GM21381 (cell line): ENCODE results near the gene ATOH7.
"Not testable (repeated sequence)": the region's sequence is repeated elsewhere in the genome, so short reads cannot be mapped to it uniquely, and the experiment has no call there.

Experiments used
- ATAC-seq: cut with Tn5 transposase; IDR thresholded peaks from one replicate; pipeline ENCODE4 v1.9.1; 2021; ENCODE audit warnings: mild to moderate bottlenecking, moderate library complexity; ENCODE audit not compliant: unreplicated experiment

Gene ATOH7

DNA sequence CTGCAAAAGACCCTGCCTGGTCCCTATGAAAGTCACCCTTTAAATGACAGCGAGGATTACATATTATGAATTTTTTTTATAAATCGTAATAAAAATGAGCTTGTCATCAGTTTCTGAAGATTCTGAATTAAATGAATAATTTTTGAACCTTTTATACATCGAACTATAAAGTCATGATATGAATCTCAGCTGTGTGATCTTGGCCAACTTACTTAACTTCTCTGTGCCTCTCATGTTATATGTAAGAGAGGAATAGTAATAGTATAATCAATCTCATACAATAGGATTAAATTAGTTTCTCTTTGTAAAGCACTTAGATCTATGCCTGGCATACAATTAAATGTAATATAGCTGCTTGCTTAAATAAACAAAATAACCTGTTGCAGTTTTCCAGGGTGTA, 5.3 kb upstream of the ATOH7 start:
- no peak for ATAC-seq

- ATAC-seq: no peak
Measured at GRCh38 chr10:68235581-68235980, 3.7 kb upstream of the ATOH7 start.

- no peak for ATAC-seq
Measured at GRCh38 chr10:68235111-68235510, 3.2 kb upstream of the ATOH7 start.

DNA sequence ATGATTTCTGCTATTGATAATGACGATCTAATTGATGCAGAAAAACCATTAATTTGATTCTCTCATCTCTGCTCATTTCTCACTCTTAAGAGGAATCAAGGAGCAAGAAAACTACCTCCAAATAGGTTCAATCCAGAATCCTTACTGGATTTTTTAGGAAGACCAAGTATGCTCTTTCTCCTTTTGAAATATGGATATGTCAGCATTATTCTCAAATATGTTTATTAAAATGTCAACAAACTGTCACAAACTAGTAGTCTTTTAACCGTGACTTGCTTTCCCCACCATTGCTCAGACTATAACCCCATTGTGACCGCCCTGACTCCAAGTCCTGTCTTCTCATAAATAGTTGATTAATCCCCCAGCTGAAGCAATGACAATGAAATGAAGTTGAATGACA, 1.1 kb upstream of the ATOH7 start:
- ATAC-seq: no peak

DNA sequence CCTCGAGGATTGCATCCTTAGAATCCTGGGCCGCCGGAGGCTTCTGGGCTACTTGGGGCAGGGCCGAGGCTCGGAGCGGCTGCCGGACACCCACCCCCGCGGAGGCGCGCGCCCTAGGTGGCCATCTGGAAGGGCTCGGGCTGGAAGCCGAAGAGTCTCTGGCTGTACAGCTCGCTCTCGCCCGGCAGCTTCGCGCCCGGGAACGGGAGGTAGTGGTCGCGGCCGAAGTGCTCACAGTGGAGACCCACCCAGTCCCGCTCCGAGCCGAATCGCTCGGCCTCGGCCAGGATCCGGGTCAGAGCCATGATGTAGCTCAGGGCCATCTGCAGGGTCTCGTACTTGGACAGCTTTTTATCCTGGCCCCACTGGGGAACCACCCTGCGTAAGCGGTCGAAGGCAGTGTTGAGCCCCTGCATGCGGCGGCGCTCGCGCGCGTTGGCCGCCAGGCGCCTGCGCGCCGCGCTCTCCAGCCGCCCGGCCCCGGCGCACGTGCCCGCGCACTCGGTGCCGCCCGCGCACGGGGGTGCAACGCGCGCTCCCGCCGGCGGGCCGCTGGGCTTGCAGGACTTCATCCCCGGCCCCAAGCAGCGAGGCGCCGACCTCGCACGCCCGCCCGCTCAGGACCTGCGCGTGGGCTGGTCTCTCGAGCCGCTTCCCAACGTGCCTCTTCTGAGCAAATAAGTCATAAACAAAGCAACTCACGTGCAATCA, 652 bp downstream of the ATOH7 start:
- peak; percentile 92 for ATAC-seq

DNA sequence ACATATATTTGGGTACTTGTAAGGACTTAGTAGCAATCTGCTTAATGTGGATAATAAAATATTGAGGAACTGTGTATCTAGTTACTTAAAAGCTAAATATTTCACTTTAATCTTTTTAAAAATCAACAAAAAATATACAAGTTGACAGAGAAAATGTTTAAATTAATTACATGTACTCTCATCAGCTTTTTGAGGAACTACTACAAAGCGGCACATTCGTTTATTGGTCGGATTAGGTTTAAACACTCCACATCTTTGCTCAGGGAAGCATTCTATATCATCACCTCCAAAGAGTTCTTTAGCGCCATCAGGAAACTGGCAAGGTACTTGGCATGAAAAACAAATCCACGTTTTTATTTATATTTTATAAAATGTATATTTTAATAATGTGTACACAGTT, 1.6 kb downstream of the ATOH7 start:
- ATAC-seq: no peak

DNA sequence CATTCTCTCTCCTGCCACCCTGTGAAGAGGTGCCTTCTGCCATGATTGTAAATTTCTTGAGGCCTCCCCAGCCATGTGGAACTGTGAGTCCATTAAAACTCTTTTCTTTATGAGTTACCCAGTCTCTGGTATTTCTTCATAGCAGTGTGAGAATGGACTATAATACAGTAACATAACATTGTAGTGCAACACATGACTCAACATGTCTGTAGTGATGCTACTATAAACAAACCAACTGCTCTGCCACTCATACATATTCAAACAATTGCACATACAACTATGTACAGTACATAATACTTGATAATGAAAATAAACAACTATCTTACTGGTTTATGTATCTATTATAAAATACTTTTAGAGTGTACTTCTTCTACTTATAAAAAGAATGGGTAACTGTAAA, 7.1 kb downstream of the ATOH7 start:
- ATAC-seq: no peak

- ATAC-seq: no peak
Measured at GRCh38 chr10:68223535-68224165, 8.3 kb downstream of the ATOH7 start.

GRCh38 chr10:68222391-68222790, 9.5 kb downstream of the ATOH7 start:
- ATAC-seq: no peak

- no peak for ATAC-seq
Measured at GRCh38 chr10:68221196-68221595, 10.7 kb downstream of the ATOH7 start.

- ATAC-seq: no peak
Measured at GRCh38 chr10:68218786-68219185, 13.1 kb downstream of the ATOH7 start.

DNA sequence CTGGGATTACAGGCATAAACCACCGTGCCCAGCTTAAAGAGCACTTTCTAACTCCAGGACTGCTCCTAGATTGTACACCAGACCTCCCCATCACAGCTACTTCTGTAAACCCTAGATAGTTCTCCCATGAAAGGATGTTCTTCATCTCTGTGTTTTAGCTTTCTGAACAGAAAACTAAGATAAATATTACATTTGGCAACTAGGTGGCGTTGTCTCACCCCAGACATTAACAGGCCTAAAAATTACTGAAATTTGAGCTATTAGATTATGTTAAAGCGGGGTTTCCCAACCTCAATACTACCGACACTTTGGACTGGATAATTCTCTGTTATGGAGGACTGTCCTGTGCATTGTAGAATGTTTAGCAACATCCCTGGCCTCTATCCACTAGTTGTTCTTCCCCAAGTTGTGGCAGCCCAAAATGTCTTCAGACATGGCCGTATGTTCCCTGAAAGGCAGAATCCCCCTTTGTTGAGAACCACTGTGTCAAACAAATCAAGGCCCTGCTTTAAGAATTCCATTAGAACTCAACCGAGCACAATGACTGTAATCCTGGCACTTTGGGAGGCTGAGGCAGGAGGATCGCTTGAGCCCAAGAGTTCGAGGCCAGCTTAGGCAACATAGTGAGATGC, 19.1 kb downstream of the ATOH7 start:
- ATAC-seq: no peak

- no peak for ATAC-seq
Measured at GRCh38 chr10:68211669-68212068, 20.2 kb downstream of the ATOH7 start.

DNA sequence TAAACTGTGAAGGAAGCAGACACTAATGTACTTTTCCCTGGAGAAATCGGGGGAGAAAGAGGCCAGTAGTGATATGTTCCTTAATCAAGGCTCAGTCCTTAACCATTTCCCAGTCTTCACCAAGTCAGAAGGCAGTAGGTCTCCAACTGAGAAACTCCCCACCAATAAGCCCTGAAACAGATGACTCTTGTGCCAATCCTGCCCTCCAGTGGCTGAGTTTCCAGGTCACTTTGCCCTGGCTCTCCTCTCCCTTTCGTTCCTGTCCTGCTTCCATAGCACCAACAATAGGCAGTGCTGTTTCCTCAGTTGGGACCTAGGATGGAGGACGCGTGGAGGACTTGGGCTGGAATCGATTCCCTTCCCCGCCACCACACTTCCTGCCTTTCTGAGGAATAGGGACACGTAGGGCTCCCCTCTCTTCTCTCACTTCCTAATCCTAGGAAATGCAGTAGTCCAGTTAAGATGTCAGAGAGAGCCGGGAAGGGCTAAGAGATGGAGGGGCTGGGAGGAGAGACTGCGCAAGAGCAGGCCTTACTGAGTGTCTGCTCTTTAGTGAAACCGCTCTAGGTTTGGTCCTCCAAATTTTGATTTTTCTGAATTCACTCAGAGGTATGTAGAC, 23.4 kb downstream of the ATOH7 start:
- peak; percentile 61 for ATAC-seq

DNA sequence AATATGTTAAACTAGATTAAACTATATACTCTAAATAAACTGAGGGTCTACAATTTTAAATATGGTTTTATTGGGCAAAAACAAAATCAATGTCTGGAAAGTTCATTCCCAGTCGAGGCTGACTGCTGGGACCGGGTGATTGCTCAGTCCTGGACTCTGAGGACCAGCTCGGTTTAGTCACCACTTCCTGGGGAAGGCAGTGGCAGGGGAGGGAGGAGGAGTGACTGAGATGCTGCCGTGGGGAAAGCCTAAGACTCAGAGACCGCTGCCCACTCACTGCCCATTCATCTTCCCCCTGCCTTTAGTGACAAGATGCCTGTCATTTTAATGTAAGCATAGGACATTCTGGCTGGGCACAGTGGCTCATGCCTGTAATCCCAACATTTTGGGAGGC, 29.0 kb downstream of the ATOH7 start:
- ATAC-seq: no peak

- ATAC-seq: no peak
Measured at GRCh38 chr10:68196701-68197100, 35.2 kb downstream of the ATOH7 start.

DNA sequence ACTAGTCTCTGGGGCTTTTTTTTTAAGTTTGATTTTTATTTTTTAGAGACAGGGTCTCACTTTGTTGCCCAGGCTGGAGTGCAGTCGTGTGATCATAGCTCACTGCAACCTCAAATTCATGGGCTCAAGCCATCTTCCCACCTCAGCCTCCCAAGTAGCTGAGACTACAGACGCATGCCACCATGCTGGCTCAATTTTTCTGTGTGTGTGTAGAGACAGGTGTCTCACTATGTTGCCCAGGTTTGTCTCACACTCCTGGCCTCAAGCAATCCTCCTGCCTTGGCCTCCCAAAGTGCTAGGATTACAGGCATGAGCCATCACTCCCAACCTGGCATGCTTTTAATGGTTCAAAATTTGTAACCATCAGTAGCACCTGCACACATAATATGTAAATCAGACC, 36.1 kb downstream of the ATOH7 start:
- ATAC-seq: not testable (repeated sequence)

DNA sequence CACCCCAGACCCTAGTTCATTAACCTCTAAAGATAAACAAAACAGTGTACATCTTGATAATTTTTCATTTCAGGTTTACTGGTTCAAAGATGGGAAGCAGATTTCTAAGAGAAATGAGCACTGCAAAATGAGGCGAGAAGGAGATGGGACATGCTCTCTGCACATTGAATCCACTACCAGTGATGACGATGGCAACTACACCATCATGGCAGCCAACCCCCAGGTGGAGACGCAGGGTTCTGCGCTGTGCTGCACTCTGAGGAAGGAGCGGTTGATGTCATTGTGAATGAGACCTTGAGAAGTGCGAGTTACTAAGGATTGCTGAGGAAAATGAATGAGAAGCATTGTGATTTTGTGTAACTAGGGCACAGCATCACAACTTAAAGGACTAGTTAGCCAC, 37.6 kb downstream of the ATOH7 start:
- no peak for ATAC-seq

DNA sequence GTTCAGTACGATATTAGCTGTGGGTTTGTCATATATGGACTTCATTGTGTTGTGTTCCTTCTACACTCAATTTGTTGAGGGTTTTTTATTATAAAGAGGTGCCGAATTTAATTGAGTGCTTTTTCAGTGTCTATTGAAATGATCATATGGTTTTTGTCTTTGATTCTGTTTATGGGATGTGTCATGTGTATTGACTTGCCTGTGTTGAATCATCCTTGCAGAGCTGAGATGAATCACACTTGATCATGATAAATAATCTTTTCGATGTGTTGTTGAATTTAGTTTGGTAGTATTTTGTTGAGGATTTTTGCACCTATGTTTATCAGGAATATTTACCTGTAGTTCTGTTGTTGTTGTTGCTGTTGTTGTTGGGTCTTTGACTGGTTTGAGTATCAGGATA, 39.8 kb downstream of the ATOH7 start:
- ATAC-seq: no peak

DNA sequence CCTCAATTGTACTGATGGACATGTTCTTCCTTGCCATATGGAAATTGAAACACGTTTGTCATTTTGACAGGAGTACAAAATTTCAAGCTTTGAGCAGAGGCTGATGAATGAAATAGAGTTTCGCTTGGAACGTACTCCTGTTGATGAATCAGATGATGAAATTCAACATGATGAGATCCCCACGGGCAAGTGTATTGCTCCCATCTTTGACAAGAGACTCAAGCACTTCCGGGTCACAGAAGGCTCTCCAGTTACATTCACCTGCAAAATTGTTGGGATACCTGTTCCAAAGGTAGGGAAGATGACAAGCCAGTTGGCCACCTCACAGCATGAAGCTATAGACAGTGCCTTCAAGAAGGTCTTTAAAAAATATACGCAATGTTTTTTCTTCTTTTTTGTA, 43.1 kb downstream of the ATOH7 start:
- ATAC-seq: no peak

- ATAC-seq: no peak
Measured at GRCh38 chr10:68185085-68185484, 46.8 kb downstream of the ATOH7 start.

- ATAC-seq: no peak
Measured at GRCh38 chr10:68184546-68184945, 47.4 kb downstream of the ATOH7 start.
